Calu3 (cell line): ENCODE data around the gene DPF3. TPM values are rescaled to one million over a fixed set of nuclear protein-coding genes. Genes with fewer than 3 reads are reported as not detected.

Experiments used
- BruUV-seq: library from RNA; stranded (reverse); fragments of 400-500 nt; replicated peaks from 2 replicates; lab custom pipeline; 2021; lab: Mats Ljungman, UMichigan
- CTCF ChIA-PET: fragments of 300-600 bp; sonication (Branson Sonifier 250); formaldehyde crosslinking; loops from one replicate; lab custom pipeline; 2022; ENCODE audit warnings: antibody characterized with exemption; lab: Charles Lee
- DNase-seq: peaks from one replicate; pipeline ENCODE4 v3.0.0; 2022
- H3K27ac Mint-ChIP-seq: one replicate; pipeline ENCODE4 v1.8.0; 2022; ENCODE audit warnings: mixed read lengths; ENCODE audit not compliant: unreplicated experiment
- H3K27me3 Mint-ChIP-seq: one replicate; pipeline ENCODE4 v1.8.0; 2022; ENCODE audit warnings: mixed read lengths; ENCODE audit not compliant: unreplicated experiment
- H3K36me3 Mint-ChIP-seq: one replicate; pipeline ENCODE4 v1.8.0; 2022; ENCODE audit warnings: mild to moderate bottlenecking, moderate library complexity, mixed read lengths; ENCODE audit not compliant: insufficient read depth, unreplicated experiment
- H3K4me1 Mint-ChIP-seq: one replicate; pipeline ENCODE4 v1.8.0; 2022; ENCODE audit warnings: mild to moderate bottlenecking, low read depth, mixed read lengths; ENCODE audit not compliant: unreplicated experiment
- H3K4me3 Mint-ChIP-seq: one replicate; pipeline ENCODE4 v1.8.0; 2022; ENCODE audit warnings: mild to moderate bottlenecking, low read depth, moderate library complexity, mixed read lengths; ENCODE audit not compliant: unreplicated experiment
- H3K9me3 Mint-ChIP-seq: one replicate; pipeline ENCODE4 v1.8.0; 2022; ENCODE audit warnings: low read depth, mixed read lengths; ENCODE audit not compliant: unreplicated experiment
- CTCF ChIP-seq: fragments of 200-600 bp; IDR thresholded peaks from one replicate; pipeline ENCODE4 v1.8.0; 2022; ENCODE audit warnings: antibody characterized with exemption; ENCODE audit not compliant: unreplicated experiment
- intact Hi-C: fragments of 100-400 bp; cut with micrococcal nuclease; formaldehyde crosslinking; loops from one replicate; pipeline ENCODE4 v1.10.0; 2022; ENCODE audit not compliant: unreplicated experiment
- total RNA-seq: library from RNA; stranded (reverse); gene quantifications from 2 replicates; pipeline ENCODE4 v1.2.3, GENCODE V29; 2022

Gene DPF3
- total RNA-seq, 1 experiment from 2014 or later: 9.6 TPM

DNA sequence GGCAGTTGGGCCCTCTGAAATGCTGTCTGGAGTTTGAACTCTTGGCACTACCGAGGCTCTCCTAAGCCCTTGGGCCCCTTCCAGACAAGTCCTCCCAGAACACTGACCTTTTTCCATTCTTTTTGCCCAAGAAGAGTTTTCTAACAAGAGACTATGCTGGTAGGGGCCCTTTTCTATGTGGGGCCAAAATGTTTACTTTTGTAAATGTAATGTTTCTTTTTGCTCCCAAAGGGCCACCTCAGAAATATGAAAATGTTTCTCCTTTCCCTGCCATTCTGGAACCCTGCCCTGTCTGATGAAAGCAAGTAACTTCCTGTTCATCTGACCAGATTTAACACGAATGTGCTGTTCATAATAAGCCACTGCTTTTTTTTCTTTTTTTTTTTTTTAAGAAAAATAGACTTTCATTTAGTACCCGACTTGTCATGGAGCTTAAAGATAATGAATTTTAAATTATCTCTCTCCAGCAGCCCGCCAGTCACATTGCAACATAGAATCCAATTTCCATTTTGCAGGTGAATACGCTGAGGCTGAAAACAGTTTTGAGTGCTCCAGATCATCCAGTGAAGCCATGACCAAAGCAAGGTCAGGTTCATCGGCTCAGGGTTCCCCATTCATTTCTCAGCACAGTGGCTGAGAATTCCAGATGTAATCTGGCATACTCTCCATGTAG, 169.9 kb downstream of the DPF3 start:
- Mint-ChIP-seq H3K27me3 (no peaks in the 10 kb centered on the region), H3K9me3 (no peaks in the 10 kb centered on the region)

GRCh38 chr14:72722201-72722785, 171.6 kb downstream of the DPF3 start:
- DNase-seq: no peak
- intact Hi-C loops: no loop called here
- no TSS peak for BruUV-seq
- Mint-ChIP-seq H3K36me3 (no peaks in the 10 kb centered on the region), H3K27ac (no peak overlapping the region), H3K4me1 (no peaks in the 10 kb centered on the region), H3K4me3 (no peak overlapping the region), H3K27me3 (no peaks in the 10 kb centered on the region), H3K9me3 (no peaks in the 10 kb centered on the region)
- CTCF ChIA-PET: no interaction called here
- TF ChIP-seq CTCF: no peak

More for the DNA sequence above, 169.9 kb downstream of the DPF3 start:
- H3K4me3 Mint-ChIP-seq: no peak overlapping the region
- intact Hi-C loops: no loop called here
- CTCF ChIA-PET: no interaction called here
- no peak for TF ChIP-seq CTCF
- BruUV-seq: no TSS peak
- no peak overlapping the region for H3K27ac Mint-ChIP-seq
- no peaks in the 10 kb centered on the region for H3K4me1 Mint-ChIP-seq
- no peak for DNase-seq
- H3K36me3 Mint-ChIP-seq: no peaks in the 10 kb centered on the region

DNA sequence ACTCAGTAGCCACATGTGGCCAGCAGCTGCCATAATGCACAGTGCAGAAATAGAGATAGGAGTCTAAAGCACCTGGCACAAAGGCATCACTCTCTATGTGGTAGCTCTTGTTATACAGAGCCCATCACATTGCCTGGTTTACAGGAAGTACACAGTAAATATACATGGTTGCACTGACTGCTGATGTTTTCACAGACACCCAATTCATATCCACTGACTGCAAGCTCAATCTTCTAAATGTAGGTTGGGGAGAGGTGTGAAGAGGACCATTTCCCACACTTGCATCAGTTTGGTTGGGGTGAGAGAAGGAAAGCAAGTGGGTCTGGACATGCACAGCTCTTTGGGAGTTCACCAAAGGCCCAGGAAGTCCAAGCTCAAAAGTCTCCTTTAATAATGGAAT, 172.8 kb downstream of the DPF3 start:
- TF ChIP-seq CTCF: no peak
- no peaks in the 10 kb centered on the region for H3K9me3 Mint-ChIP-seq
- BruUV-seq: no TSS peak
- no peaks in the 10 kb centered on the region for H3K27me3 Mint-ChIP-seq
- no peak for DNase-seq
- H3K4me1 Mint-ChIP-seq: peaks cover 11% of the 10 kb centered on the region
- no peaks in the 10 kb centered on the region for H3K36me3 Mint-ChIP-seq
- H3K4me3 Mint-ChIP-seq: no peak overlapping the region
- H3K27ac Mint-ChIP-seq: no peak overlapping the region
- CTCF ChIA-PET: no interaction called here
- intact Hi-C loops: no loop called here

DNA sequence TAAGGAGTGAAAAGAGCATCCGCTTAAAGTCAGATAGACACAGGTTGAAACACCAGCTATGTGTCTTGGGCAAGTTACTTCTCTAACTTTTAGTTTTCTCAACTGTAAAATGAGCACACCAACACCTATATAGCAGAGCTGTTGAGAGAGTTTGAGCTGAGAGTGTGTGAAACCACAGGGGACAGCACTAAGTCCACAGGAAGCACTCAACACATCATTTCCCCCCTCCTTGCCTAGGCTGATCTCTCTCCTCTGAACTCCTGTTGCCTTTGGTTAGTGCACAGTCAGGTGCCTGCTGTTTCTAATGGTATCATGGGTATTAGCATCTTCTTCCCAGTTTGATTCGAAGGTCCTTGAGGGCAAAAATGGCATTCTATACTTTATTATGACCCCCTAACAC, 176.7 kb downstream of the DPF3 start:
- Mint-ChIP-seq H3K27ac (no peak overlapping the region), H3K36me3 (no peaks in the 10 kb centered on the region), H3K4me1 (peaks cover 13% of the 10 kb centered on the region), H3K4me3 (no peak overlapping the region), H3K9me3 (no peaks in the 10 kb centered on the region), H3K27me3 (no peaks in the 10 kb centered on the region)
- CTCF ChIA-PET: interaction anchor here (0.6 kb wide), 1 partner anchor 124 kb away, joined by 3 read pairs; no protein-coding TSS in a partner anchor
- no TSS peak for BruUV-seq
- no peak for DNase-seq
- TF ChIP-seq CTCF: no peak
- intact Hi-C loops: no loop called here
